GM12891 (cell line): ENCODE measurements around the gene USF2.

Experiments
- DNase-seq: peaks from one replicate; pipeline ENCODE4 v3.0.0; 2011; ENCODE audit warnings: low spot score; ENCODE audit not compliant: insufficient read length
- FAIRE-seq: peaks from 2 replicates; lab custom pipeline; 2011; peaks lifted over from hg19 to GRCh38; lab: Jason Lieb, UNC
- PAX5 ChIP-seq: IDR thresholded peaks from 2 replicates; pipeline ENCODE4 v1.6.1; 2011; ENCODE audit warnings: low read length, moderate library complexity, mild to moderate bottlenecking; ENCODE audit not compliant: insufficient read depth, severe bottlenecking
- POLR2A ChIP-seq: IDR thresholded peaks from 2 replicates; pipeline ENCODE4 v1.6.1; 2011; ENCODE audit warnings: low read depth, low read length, control low read depth
- POLR2AphosphoS5 ChIP-seq: IDR thresholded peaks from 2 replicates; pipeline ENCODE4 v1.6.1; 2011; ENCODE audit warnings: low read depth, low read length, control low read depth
- POU2F2 ChIP-seq: IDR thresholded peaks from 2 replicates; pipeline ENCODE4 v1.6.1; 2011; ENCODE audit warnings: low read depth, mild to moderate bottlenecking, control low read depth, low read length, moderate library complexity
- SPI1 ChIP-seq: IDR thresholded peaks from 2 replicates; pipeline ENCODE4 v1.6.1; 2011; ENCODE audit warnings: low read depth, low read length, control low read depth
- TAF1 ChIP-seq: IDR thresholded peaks from 2 replicates; pipeline ENCODE4 v1.6.1; 2011; ENCODE audit warnings: low read depth, low read length, control low read depth

Gene USF2

GRCh38 chr19:35265126-35265899 lies 3.4 kb upstream of the USF2 start:
- TF ChIP-seq POLR2AphosphoS5 (0 out of 2 replicates have a peak, but pooled peaks have one; percentile 35), TAF1 (no peak), POLR2A (0 out of 2 replicates have a peak, but pooled peaks have one; percentile 4)
- DNase-seq (no peak), FAIRE-seq (no peak)

- DNase-seq, result no peak
- TF ChIP-seq TAF1, result no peak
- no peak for TF ChIP-seq SPI1
- TF ChIP-seq POLR2A, result no peak
- TF ChIP-seq POLR2AphosphoS5, result no peak; the same call in 1 of the 2 replicates
- no peak for TF ChIP-seq PAX5
- no peak for TF ChIP-seq POU2F2
- FAIRE-seq, result no peak
These were observed 2.8 kb upstream of the USF2 start for GRCh38 chr19:35265900-35266519.

- FAIRE-seq (no peak), DNase-seq (no peak)
- TF ChIP-seq PAX5, result no peak
- no peak for TF ChIP-seq TAF1
- TF ChIP-seq POU2F2, result no peak
- TF ChIP-seq POLR2AphosphoS5, result no peak
- no peak for TF ChIP-seq POLR2A
- no peak for TF ChIP-seq SPI1
These were observed 2.0 kb upstream of the USF2 start for GRCh38 chr19:35266520-35267352.

GRCh38 chr19:35267353-35267817 lies 1.4 kb upstream of the USF2 start:
- TF ChIP-seq POU2F2, result peak; percentile 50; the same call in 1 of the 2 replicates
- no peak for TF ChIP-seq TAF1
- no peak for DNase-seq
- peak; percentile 52 for FAIRE-seq

- peak; percentile 94 for FAIRE-seq
These were observed 785 bp upstream of the USF2 start for GRCh38 chr19:35267818-35268535.

GRCh38 chr19:35269438-35270117 lies 816 bp downstream of the USF2 start:
- no peak for TF ChIP-seq TAF1
- TF ChIP-seq PAX5, result peak; percentile 2
- TF ChIP-seq POLR2A, result no peak
- TF ChIP-seq SPI1, result peak; percentile 56
- TF ChIP-seq POLR2AphosphoS5, result no peak
- TF ChIP-seq POU2F2, result no peak
- FAIRE-seq (peak; percentile 95), DNase-seq (peak; percentile 81)

More at GRCh38 chr19:35267818-35268535, 785 bp upstream of the USF2 start:
- no peak for TF ChIP-seq PAX5
- no peak; the same call in 1 of the 2 replicates for TF ChIP-seq POLR2AphosphoS5
- TF ChIP-seq POU2F2, result no peak
- no peak for TF ChIP-seq POLR2A
- no peak for TF ChIP-seq TAF1
- TF ChIP-seq SPI1, result no peak
- peak; percentile 97 for DNase-seq

GRCh38 chr19:35270381-35270811 lies 1.6 kb downstream of the USF2 start:
- TF ChIP-seq POLR2A (no peak), SPI1 (no peak), POLR2AphosphoS5 (no peak), POU2F2 (no peak), PAX5 (no peak), TAF1 (no peak)

GRCh38 chr19:35271546-35271945 lies 2.8 kb downstream of the USF2 start:
- FAIRE-seq, result no peak
- no peak for DNase-seq
- no peak for TF ChIP-seq POLR2AphosphoS5
- TF ChIP-seq TAF1, result no peak
- TF ChIP-seq POU2F2, result no peak
- no peak for TF ChIP-seq PAX5
- no peak for TF ChIP-seq POLR2A
- no peak for TF ChIP-seq SPI1

More at GRCh38 chr19:35270381-35270811, 1.6 kb downstream of the USF2 start:
- DNase-seq (no peak), FAIRE-seq (no peak)
